HG03565 (cell line): ENCODE results near the gene SCN1A.

ENCODE experiments used
- ATAC-seq: cut with Tn5 transposase; IDR thresholded peaks from one replicate; pipeline ENCODE4 v1.9.1; 2021; ENCODE audit warnings: mild to moderate bottlenecking, moderate library complexity; ENCODE audit not compliant: unreplicated experiment

Gene SCN1A

GRCh38 chr2:166082736-166083135 is 45.1 kb downstream of the SCN1A start:
- ATAC-seq: no peak

- no peak for ATAC-seq
These were observed 46.0 kb downstream of the SCN1A start for GRCh38 chr2:166081852-166082251.

DNA sequence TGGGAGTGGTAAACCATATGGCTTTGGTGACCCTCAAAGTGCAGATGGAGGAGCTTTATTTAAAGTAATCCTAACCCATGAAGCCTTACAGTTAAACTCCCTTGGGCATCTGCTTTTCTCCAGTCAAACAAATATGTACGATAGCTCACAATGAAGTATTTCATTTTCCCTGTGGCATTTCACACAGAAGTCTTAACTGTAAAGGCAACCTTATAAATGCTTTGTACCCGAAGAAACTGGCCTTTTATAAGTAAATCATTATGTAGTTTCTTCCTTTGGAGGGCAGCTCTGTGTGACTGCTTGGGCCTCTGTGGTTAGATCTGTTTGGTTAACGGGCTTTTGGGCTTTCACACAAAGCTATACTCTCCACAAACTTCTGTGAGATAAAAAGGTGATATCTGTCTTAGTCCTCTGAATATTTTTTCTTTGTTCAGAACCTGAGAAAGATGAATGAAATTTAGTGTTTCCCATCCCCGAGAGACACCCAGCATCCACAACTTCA is 46.6 kb downstream of the SCN1A start:
- ATAC-seq: no peak

- ATAC-seq: no peak
These were observed 53.4 kb downstream of the SCN1A start for GRCh38 chr2:166074430-166074829.

DNA sequence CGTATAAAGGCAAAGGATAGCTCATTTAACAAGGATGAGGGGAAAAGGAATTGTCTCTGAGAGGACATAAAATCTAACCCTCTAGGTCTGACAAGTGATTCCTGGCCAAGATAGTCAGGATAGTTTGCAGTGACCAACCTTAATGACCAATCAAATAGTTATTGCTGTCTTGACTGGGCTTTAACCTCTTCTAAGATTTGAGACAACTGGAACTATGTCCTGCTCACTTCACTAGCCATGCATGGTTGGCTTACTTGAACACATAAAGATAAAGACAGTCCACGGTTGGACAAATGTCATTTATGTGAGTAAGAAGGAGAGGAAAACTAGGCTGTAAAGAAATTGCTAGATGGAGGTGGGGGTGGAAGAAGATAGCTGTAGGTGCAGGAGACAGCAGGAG is 53.8 kb downstream of the SCN1A start:
- ATAC-seq: no peak

DNA sequence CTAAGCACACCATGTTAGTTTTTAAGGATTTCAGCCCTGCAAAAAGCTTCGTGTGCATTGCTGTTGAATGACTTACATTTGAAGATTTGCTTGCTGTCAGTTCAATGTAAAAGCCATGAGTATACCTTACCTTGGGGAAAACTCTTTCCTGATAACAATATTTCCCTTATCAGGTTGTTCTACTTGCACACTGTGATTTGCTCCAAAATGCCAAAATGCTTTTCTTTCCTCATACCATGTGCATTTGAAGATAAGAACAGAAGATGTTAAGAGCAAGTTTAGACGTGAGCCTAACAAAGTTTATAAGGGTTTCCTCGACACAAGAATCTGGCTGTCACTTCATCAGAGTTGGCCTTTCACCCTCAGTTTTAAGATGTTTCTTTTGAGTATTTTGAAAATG is 57.6 kb downstream of the SCN1A start:
- ATAC-seq: no peak

- no peak for ATAC-seq
These were observed 58.8 kb downstream of the SCN1A start for GRCh38 chr2:166068981-166069380.

DNA sequence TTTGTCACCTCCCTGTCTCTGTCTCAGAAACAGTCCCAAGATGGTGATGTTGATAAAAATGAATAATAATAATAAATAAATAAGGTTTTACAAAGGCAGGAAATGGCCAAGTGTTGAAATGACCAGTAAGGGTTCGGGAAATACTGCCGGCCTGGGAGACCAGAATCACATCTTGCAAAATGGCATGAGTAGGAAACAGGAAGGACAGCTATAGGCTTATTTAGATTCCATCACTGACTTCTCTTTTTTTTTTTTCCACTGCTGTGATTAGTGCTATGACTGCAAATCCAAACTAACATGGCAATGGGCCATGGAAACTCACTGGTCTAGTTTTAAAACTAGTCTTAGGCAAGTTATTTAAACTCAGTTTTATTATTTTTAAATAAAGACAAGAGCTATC is 60.6 kb downstream of the SCN1A start:
- ATAC-seq: no peak

GRCh38 chr2:166060191-166060590 is 67.6 kb downstream of the SCN1A start:
- ATAC-seq: no peak

GRCh38 chr2:166057370-166058164 is 70.3 kb downstream of the SCN1A start:
- no peak for ATAC-seq

DNA sequence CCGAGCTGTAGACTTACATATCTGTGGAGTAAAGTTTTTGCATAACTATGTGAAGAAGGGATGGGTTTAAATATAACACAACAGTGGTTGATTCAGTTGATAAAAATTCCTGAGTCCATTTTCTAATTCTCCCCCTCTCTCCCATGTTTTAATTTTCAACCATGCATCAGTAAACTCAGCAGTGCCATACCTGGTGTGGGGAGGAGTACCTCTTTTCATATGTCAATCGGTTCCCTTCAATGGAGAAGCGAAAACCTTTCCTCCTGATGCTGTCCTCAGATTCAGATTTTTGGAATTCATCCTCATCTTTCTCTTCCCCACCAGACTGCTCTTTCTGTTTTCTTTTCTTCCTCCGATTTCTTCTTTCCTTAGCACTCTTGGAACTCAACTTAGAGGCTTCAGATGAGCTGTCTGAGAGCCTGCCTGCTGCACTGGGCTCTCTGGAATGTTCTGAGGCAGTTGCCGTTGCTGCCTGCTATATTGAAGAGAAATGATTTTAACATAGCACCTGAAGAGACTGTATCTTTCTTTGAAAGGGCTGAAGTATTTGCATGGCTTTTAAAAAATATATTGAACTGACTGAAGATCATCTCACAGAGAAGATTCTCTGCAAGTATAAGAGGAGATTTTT is 82.9 kb downstream of the SCN1A start:
- ATAC-seq: no peak

GRCh38 chr2:166042768-166043390 is 84.9 kb downstream of the SCN1A start:
- no peak for ATAC-seq

- ATAC-seq: no peak
These were observed 85.5 kb downstream of the SCN1A start for GRCh38 chr2:166042356-166042755.

DNA sequence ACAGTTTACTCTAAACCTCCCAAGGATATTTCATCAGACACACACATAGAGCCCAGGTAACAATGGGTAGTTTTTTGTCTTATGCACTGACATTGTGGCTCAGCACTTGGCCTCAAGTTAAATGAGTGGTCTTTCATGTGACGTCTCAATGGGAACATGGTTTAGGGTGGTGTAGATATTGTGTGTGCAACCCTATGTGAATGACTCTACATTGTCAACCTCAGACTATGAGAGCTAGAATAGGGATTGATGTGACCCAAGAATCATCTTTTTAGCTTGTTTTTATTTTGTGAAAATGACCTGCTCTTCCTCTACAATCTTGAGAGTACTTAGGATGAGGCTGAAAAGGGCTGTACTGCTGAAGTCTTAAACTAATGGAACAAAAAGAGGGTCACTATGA is 86.2 kb downstream of the SCN1A start:
- ATAC-seq: no peak

GRCh38 chr2:166032361-166032760 is 95.5 kb downstream of the SCN1A start:
- no peak for ATAC-seq

GRCh38 chr2:166031054-166031453 is 96.8 kb downstream of the SCN1A start:
- ATAC-seq: no peak

DNA sequence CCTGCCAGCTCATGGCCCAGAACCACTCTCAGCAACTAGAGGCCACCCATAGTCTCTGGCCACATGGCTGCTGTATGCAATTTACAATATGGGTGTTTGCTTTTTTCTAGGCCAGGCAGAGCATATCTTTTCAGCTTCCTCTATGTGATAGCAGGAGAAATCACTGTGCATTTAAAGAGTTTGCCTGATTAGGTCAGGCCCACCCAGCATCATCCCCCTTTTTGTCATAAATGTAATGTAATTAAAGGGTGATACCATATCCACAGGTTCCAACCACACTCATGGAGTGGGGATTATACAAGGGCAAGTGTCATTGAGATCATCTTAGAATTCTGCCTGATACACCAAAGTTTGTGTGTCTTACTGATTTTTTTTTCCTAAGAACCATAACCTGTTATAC is 102.5 kb downstream of the SCN1A start:
- ATAC-seq: no peak

DNA sequence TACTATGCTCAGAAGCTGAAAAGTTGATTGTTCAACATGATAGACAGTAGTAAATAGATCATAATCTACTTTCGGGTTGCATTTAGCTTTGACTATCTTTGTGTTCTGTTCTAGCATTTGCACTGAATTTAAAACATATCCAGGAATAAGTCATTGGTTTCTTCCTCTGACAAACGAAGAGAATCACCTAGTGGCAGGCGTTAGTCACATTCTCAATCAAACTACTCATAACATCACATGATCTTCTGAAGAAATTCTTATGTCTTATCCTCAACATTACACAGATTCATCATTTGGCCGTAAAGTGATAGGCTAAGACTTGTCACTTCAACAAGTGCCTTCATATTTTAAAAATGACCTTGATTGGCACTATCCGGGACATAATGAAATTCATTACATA is 110.6 kb downstream of the SCN1A start:
- no peak for ATAC-seq

GRCh38 chr2:166013878-166014277 is 113.9 kb downstream of the SCN1A start:
- ATAC-seq: no peak

- no peak for ATAC-seq
These were observed 116.2 kb downstream of the SCN1A start for GRCh38 chr2:166011660-166012059.

GRCh38 chr2:166000401-166000800 is 127.4 kb downstream of the SCN1A start:
- ATAC-seq: no peak

- ATAC-seq: no peak
These were observed 137.0 kb downstream of the SCN1A start for GRCh38 chr2:165990846-165991245.
